Iris pigment epithelial cell (primary cell): ENCODE results near the gene EEFSEC.

ENCODE experiments used
- DNase-seq: peaks from one replicate; pipeline ENCODE4 v3.0.0-alpha.2; 2011; ENCODE audit warnings: low read depth

EEFSEC gene

DNA sequence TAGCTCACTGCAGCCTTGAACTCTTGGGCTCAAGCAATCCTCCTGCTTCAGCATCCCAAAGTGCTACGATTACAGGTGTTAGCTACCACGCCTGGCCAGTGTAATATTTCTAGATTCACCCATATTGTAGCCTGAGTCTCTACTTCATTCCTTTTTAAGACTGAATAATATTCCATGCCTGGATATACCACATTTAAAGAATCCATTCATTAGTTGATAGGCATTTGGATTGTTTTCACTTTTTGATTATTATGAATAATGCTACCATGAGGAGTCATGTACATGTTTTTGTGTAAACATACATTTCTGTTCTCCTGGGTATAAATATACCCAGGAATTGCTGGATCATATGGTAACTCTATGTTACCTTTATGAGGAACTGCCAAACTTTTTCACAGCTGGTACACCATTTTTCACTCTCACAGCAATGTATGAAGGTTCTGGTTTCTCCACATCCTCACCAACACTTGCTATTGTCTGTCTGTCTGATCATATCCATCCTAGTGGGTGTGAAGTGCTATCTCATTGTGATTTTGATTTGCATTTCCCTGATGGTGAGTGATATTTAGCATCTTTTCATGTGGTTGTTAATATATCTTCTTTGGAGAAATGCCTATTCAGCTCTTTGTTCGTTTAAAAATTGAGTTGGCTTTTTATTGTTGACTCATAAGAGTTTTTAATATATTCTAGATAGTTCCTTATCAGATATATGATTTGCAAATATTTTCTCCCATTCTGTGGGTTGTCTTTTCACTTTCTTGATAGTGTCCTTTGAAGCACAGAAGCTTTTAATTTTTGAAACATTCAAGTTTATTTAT, 32.6 kb downstream of the EEFSEC start:
- DNase-seq, result no peak

DNA sequence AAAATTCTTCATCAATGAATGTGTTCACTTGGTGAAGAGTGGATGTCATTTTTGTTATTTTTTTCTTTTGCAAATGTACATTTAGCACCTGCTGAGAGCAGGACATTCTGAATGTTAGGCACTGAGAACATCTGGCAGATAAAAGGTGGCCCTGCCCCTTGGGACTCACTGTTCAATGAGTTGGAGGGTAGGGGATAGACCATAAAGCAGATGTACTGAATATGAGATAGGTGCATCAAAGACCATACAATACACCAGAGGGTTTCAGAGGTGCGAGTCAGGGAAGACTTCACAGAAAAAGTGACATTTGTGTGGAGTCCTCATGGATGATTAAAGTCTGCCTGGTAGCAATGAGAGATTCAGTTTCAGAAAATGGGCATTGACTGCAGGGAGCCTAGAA, 34.2 kb downstream of the EEFSEC start:
- DNase-seq, result no peak

DNA sequence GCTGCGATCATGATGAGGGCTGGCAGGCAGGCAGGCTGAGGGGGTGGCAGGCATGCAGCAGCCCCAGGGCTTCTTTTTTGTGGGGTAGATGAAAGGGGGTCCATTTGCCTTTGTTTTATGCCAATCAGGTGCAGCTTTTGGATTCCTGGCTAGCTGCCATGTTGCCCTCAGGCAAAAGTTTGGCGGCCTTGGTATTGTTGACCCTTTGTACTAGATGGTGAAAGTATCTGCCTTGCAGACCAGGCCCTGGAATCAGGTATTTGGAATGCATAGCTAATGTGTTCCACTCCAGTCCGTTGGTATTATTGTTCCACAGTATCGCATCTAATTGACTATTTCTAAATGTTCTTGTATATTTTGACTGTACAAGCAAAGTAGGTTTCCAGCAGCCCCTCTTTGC, 35.0 kb downstream of the EEFSEC start:
- no peak for DNase-seq

DNA sequence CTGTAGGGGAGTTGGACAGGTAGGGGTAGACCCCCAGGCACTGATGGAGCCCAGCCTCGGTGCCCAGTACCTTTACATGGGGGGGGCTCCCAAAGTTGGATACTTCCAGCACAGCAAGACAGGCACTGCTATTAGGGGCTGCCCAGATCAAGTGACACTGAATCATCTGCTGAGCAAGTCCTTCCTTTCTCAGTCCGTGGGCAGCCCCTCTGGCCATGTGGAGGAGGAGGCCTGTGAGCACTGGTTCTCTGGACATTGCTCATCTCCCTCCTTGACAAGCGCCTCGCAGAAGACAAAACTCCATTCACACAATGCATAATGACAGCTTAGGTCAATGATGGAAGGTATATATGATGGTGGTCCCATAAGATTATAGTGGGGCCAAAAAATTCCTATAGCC, 35.7 kb downstream of the EEFSEC start:
- no peak for DNase-seq

DNA sequence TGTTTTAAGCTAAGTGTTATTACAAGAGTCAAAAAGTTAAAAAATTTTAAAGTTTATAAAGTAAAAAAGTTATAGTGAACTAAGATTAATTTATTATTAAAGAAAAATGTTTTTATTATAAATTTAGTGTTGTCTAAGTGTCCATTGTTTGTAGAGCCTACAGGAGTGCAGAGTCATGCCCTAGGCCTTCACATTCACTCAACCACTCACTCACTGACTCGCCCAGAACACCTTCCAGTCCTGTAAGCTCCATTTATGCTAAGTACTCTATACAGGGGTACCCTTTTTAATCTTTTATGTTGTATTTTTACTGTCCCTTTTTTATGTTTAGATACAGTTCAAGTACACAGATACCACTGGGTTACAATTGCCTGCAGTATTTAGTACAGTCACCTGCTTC, 37.2 kb downstream of the EEFSEC start:
- DNase-seq, result no peak

DNA sequence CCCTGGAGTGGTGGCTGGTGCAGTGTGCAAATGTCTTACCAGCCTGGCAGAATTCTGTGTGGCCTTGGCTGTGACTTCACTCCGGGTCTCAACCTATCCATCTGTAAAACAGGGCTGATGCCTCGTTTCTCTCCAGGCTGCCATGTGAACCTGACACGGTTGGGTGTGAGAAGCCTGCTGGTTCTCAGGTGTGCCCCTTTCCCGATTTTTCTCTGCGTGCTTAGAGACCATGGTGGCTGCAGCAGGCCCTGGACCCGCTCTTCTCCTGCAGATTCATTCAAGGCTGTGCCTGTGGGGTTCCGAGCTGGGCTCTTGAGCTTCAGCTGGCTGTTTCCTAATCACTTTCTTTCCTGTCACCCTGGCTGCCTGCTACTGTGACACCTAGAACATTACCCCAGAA, 38.9 kb downstream of the EEFSEC start:
- no peak for DNase-seq

DNA sequence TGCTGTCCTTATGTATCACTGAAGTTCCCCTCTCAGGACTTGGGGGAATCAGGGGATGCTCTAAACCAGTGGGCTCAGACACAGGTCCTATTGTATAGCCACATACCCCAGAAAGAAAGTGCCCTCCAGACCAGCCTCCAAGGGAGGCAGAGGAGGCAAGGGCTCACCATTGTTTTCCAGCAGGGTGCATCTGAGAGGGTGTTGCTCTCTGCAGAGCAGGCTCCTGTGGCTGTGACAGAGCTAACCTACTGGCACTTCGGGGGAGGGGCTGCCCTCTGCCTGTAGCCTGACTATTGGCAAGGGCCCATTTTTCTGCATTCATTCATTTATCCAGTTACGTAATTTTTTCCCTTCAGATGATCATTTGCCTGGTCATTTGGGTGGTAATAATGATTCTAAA, 39.9 kb downstream of the EEFSEC start:
- no peak for DNase-seq

DNA sequence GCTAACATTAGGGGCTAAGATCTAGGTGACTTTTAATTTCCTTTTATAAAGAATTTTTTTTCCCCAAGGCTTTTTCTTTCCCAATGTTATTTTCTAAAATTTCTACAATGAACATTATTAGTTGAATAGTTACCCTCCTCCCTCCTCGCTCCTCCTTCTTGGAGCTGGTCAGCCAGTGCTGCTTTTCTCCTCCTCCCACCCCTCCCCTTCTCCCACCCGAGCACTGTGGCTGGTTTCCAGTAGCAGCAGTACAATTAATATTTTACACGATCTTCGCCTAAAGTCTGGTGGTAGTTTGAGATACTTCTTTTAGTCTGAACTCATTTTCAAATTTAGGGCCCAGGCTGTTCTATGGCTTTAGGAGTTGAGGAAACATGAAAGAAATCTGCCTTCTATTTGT, 41.6 kb downstream of the EEFSEC start:
- DNase-seq, result no peak

DNA sequence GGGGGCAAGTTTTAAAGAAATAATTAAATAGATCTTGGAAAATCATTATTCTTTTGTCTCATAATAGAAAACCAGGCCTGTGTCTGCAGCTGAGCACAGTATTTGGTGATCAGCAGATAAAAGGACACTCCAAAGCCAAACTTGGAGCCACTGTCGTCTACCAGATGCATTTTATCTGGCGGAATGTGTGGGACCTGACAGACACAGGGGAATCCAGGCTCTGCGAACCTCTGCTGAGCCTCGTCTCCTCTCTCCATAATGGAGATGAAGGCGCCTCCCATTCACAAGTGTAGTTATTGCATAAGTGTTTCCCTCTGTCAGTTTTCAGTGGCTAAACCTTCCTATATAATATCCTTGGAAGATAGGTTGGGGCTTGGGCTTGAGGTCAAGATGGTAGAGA, 42.1 kb downstream of the EEFSEC start:
- no peak for DNase-seq

DNA sequence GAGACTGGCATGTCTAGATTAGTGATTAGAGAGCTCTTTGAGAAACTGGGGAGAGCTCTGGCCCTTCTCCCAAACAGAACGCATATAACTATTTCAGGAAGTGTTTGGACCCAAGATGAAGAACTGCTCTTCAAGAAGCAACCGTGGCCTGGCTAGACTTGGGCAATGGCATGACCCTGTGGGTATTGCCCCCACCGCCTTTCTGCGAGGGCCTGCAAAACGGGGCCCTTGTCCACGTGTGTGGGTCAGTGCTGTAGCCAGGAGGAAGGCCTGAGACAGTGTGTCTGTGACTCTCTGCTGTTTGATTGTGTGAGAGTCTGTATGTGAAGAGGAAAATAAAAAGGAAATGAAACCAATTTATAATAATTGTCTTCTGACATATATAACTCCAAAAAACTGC, 42.5 kb downstream of the EEFSEC start:
- no peak for DNase-seq

DNA sequence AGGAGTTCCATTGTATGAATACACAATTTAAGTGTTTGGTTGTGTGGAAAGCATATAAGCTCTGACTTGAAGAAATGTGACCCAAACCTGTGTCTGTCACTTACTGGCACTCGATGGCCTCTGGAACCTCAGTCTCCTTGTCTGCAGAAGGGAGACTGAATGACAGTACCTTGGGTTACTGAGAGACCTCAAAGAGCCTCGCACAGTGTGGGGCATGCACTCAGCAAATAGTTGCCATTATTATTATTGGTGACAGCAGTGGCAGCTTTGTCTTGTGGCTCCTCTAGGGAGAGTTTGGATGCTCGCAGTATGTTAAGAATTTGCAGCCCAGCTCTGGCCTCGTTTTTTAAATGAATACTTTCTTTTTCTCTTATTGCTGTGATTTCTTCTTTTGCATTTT, 43.4 kb downstream of the EEFSEC start:
- no peak for DNase-seq

DNA sequence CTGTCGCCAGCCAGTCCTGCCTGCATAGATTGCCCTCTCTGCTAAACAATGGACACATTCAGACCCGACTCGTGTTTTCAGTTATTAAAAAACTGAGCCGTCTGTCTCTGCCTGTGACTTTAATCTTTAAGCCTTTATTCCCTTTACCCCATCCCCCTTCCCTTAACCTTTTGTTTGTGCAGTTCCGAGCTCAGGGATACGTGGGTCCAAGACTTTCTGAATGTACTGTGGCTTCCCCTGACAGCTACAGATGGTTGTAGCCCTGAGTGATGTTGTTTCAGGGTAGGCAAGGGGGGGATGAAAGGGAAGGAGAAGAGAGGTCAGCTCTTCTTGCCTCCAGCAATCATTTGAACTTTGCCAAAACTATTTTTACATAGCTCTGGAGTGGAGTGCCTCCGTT, 44.6 kb downstream of the EEFSEC start:
- no peak for DNase-seq

DNA sequence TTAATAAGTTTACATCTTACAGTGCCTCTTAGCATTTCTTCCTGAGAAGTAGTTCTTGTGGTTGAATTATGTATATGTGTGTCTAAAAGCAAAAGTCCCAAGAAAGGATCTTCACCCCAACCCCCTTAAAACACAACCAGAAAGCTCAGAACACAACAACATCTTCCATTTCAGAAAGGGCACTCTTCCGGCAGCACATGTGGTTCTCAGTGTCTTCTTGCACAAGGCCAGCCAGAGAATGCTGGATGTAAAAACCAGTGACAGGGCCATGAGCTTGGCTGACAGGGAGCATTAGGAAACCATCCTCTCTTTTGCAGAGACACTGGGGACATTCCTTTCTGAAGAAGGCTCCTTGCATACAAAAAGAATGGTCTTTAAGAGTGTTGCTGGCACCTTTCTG, 45.0 kb downstream of the EEFSEC start:
- no peak for DNase-seq

DNA sequence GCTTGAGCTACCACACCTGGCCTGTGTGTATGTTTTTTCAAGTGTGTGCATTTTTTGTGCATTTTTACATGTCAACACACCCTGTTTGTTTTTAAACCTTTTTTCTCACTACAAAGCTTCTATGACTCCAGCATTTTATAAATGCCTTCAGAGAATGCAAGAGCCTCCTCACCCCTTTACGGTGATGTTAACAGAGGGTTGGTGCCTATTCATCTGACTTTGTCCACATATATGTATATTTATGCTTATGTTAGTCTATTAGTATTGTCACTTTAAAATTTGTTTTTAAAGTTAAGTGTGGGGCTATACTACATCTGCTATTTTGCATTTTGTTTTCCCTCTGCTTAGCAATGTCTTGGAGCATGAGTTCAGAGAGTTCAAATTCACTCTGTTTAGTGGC, 45.8 kb downstream of the EEFSEC start:
- DNase-seq, result no peak

DNA sequence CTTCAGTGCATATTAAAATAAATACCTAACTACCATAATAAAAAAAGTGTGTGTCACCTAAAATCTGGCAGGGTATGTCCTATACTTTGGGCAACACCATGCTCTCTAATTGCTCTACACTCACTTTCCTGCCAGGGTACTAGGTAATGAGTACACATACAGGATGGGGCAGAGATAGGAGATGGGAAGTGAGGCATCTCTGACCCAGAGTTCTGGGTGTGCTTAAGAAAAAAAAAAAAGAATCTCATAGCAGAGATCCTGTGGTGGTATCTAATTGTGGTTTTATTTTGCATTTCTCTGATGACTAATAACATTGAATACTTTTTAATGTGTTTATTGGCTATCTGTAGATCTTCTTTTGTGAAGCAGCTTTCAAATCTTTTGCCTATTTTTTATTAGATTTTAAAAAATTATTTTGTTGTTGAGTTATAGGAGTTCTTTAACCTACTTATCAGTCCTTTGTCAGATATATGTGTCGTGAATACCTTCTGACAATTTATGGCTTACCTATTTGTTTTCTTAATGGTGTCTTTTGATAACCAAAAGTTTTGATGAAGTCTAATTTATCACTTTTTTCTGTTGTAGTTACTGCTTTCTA, 48.0 kb downstream of the EEFSEC start:
- DNase-seq, result peak; percentile 16

DNA sequence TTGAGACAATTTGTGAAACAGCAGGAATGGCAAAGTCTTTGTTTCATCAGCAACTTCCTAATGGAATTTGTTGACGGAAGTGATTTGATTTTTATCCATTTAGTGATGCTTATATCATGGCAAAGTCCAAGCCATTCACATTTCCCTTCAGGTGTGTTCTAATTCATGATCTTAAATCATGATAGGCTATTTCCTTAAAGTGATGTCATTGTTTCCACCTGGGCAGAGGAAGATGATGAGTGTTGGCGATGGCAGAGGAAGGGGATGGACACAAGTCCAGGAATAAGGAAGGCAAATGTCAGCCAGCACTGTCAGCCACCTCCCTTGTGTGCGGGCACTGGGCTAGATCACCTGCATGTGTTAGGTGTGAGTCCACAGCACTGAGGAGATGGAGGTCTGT, 49.9 kb downstream of the EEFSEC start:
- no peak for DNase-seq

DNA sequence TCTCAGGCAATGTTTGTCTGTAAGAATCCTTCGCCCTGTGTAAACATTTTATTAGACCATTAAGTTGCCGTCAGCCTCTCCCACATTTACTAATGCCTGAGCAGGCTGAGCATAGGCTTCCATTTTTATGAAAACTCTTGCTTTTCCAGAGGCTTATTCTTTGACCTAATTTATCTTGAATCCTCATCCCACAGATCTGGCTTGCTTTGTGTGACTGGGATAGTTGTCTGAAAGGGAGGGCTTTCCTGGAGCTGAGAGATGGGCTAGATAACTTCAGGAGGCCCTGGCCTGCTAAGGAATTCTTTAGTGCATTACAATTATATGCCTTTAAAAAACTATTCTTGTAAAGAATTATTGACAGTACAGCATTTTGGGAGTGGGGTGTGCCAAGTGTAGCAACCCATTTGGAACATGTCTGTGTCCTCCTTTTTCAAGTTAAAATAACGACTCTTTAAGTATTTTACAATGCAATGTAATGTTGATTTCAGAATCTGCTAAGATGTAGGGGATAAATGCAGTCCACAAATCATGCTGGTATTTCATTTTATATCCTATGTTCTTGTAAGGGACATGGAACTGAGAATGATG, 52.4 kb downstream of the EEFSEC start:
- no peak for DNase-seq

DNA sequence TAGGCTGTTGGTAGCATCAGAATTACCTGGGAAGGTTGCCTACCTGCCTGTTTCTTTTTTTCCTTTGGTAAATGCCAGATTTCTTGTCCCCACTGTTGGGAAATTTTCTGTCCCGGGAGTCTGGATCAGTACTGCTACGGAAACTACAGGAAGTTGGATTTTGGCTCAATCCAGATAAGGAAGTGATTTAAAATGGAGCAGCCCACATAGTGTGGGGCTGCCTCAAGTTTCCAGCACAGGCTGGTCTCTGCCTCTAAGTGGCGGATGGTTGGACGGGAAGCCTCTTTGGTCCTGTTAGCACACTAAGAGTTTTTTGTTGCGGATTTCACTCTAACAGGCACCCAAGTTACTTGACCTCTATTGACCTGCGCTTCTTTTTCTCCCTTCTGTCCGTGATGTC, 54.7 kb downstream of the EEFSEC start:
- DNase-seq, result no peak

DNA sequence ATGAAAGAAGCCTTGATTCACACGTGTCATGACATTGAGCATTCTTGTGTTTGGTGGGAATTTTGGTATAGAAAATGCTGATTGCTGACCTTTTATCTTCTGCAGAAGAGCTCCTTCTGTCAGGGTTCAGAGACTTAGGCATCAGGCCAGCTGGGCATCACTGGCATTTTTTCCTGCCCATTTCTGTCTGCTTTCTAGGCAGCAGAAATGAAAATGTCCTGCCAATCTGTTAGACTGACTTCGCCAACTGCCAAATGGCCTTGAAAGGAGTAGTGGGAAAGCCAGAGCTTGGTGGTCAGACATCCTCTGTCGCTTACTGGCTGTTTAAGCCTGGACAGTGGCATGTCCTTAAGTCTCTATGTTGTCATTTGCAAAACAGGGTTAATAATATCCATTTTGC, 57.4 kb downstream of the EEFSEC start:
- no peak for DNase-seq

DNA sequence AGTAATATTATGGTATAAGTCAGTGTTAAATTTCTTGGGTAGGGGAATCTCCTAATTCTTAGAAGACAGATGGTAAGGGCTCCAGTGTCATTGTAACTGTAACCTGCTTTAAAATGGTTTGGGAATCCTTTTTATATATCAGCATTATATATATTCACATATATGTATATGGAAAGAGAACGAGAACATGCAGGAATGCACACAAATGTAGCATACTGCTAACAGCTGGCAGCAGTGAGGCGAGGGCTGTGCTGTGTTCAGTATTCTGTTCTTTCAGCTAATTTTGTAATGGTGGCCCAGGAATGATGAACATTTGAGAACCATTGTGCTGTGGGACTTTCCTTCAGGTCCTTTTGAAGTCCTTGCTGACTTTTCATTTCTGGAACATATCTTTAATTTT, 60.8 kb downstream of the EEFSEC start:
- no peak for DNase-seq

DNA sequence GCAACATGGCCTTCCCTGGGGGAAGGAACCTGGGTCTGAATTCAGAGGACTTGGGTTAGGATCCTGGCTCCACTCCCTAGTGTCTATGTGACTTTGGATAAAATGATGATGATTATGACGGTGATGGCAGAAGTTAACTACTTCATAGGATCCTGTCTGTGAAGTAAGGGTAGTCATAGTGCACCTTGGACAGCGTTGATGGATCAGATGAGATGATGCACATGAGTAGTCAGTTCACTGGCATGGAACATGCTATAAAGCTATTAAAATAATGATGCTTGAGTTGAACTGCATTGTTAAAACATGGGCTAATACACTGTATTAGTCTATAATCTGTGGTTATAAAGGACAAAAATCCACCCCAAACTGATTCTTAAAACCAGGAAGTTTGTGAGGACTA, 62.0 kb downstream of the EEFSEC start:
- DNase-seq, result no peak

DNA sequence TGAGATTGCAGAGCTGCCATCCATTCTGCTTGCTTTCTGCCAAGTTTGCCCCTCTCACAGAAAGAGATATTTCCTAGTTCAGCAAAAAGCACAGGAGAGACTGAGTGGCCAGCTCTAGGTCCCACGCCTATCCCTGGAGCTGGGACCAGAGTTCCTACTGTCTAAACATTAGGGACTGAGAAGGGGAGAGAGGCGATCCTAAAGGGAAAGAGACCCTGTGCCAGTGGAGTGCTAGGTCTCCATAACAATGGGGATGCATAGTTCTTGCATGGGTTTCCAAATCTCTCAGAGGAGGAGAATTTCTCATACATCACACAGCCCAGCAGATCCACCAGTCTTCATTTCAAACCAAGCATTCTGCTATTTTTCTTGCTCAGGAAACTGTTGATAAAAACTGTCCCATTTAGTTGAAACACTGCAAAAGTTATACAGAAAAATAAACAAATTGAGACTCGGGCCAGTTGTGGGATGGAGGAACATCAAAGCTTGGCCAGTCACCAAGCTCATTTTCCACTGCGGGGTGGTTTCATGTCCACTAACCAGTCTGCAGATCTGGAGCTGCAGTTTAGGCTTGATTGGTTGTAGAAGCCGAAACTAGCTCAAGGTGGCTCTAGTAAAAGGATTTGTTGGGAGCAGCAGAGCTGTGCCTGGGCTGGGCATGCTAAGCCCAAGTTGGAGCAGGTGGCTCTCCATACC, 62.7 kb downstream of the EEFSEC start:
- no peak for DNase-seq
